Pericardium fibroblast (primary cell): Measurements from ENCODE around the gene DACH1. TPM values are rescaled to one million over a fixed set of nuclear protein-coding genes. Genes with fewer than 3 reads are reported as not detected.

Experiments used
- total RNA-seq: library from RNA; depleted of rRNA; stranded (reverse); fragments of >200 nt; gene quantifications from 2 replicates; pipeline ENCODE4 v1.2.3, GENCODE V29; 2015

Gene DACH1
- total RNA-seq = under 0.01 and 0.09 TPM in 2 replicates

GRCh38 chr13:71867131-71867814 is at the start of gene DACH1:
TSS of gene DACH1 (minus strand) at chr13:71867204.

